Measurements from ENCODE around the gene NOB1. TPM values are rescaled to one million over a fixed set of nuclear protein-coding genes. Genes with fewer than 3 reads are reported as not detected.
"Not testable (repeated sequence)": the region's sequence is repeated elsewhere in the genome, so short reads cannot be mapped to it uniquely, and the experiment has no call there.

Gene NOB1
- total RNA-seq, 1 donor from 2014 or later = 15.6 TPM

- ATAC-seq (ENCODE audit: poor library complexity) = no peak
- intact Hi-C loops (cut with DNase I) = no loop called here
- no peak for DNase-seq
Measured at GRCh38 chr16:69763599-69763942, 8.8 kb upstream of the NOB1 start.

- peak; percentile 42 for ATAC-seq (ENCODE audit: poor library complexity)
- intact Hi-C loops (cut with DNase I) = no loop called here
- no peak for DNase-seq
Measured at GRCh38 chr16:69762814-69763598, 8.3 kb upstream of the NOB1 start.

- intact Hi-C loops (cut with DNase I) = no loop called here
- ATAC-seq (ENCODE audit: poor library complexity) (peak; percentile 87), DNase-seq (peak; percentile 83)
Measured at GRCh38 chr16:69761983-69762813, 7.5 kb upstream of the NOB1 start, which contains the start of gene WWP2. TSS of gene WWP2 (plus strand) at chr16:69762332. CDS start at chr16:69787011, 24,679 bp downstream.

GRCh38 chr16:69757375-69757774 is 2.6 kb upstream of the NOB1 start:
- DNase-seq; ATAC-seq (ENCODE audit: poor library complexity): not testable (repeated sequence)
- intact Hi-C loops (cut with DNase I) = loop anchor here (10.0 kb wide), 1 partner anchor 363 kb away; no protein-coding TSS in a partner anchor

- DNase-seq (no peak), ATAC-seq (ENCODE audit: poor library complexity) (no peak)
- intact Hi-C loops (cut with DNase I) = loop anchor here (10.0 kb wide), 1 partner anchor 362 kb away; no protein-coding TSS in a partner anchor
Measured at GRCh38 chr16:69756705-69757104, 2.0 kb upstream of the NOB1 start.

GRCh38 chr16:69754143-69754468 is 620 bp downstream of the NOB1 start:
- DNase-seq = no peak
- ATAC-seq (ENCODE audit: poor library complexity) = no peak
- intact Hi-C loops (cut with DNase I) = loop anchor here (2.0 to 10.0 kb wide), 2 partner anchors 45 to 359 kb away; no protein-coding TSS in a partner anchor

GRCh38 chr16:69748694-69749345 is 5.9 kb downstream of the NOB1 start:
- ATAC-seq (ENCODE audit: poor library complexity) (no peak), DNase-seq (no peak)
- intact Hi-C loops (cut with DNase I) = no loop called here

GRCh38 chr16:69747115-69747514 is 7.6 kb downstream of the NOB1 start:
- no peak for DNase-seq
- no peak for ATAC-seq (ENCODE audit: poor library complexity)
- intact Hi-C loops (cut with DNase I) = no loop called here

GRCh38 chr16:69745959-69746358 is 8.8 kb downstream of the NOB1 start:
- ATAC-seq (ENCODE audit: poor library complexity) (no peak), DNase-seq (no peak)
- intact Hi-C loops (cut with DNase I) = no loop called here

- intact Hi-C loops (cut with DNase I) = no loop called here
- ATAC-seq (ENCODE audit: poor library complexity) = no peak
- DNase-seq = no peak
Measured at GRCh38 chr16:69745232-69745612, 9.5 kb downstream of the NOB1 start.

- ATAC-seq (ENCODE audit: poor library complexity) (no peak), DNase-seq (no peak)
- intact Hi-C loops (cut with DNase I) = no loop called here
Measured at GRCh38 chr16:69744363-69745231, 10.1 kb downstream of the NOB1 start.

- intact Hi-C loops (cut with DNase I) = no loop called here
- DNase-seq (peak; percentile 89), ATAC-seq (ENCODE audit: poor library complexity) (peak; percentile 47)
Measured at GRCh38 chr16:69741951-69742904, 12.5 kb downstream of the NOB1 start.

- ATAC-seq (ENCODE audit: poor library complexity) (no peak), DNase-seq (no peak)
- intact Hi-C loops (cut with DNase I) = no loop called here
Measured at GRCh38 chr16:69741519-69741918, 13.2 kb downstream of the NOB1 start.

- ATAC-seq (ENCODE audit: poor library complexity) (no peak), DNase-seq (no peak)
- intact Hi-C loops (cut with DNase I) = no loop called here
Measured at GRCh38 chr16:69732101-69732500, 22.6 kb downstream of the NOB1 start.

GRCh38 chr16:69731280-69731679 is 23.4 kb downstream of the NOB1 start:
- ATAC-seq (ENCODE audit: poor library complexity); intact Hi-C loops (cut with DNase I); DNase-seq: not testable (repeated sequence)

- ATAC-seq (ENCODE audit: poor library complexity); DNase-seq; intact Hi-C loops (cut with DNase I): not testable (repeated sequence)
Measured at GRCh38 chr16:69729030-69729429, 25.7 kb downstream of the NOB1 start.

GRCh38 chr16:69727916-69728270 is 26.8 kb downstream of the NOB1 start:
- ATAC-seq (ENCODE audit: poor library complexity) (no peak), DNase-seq (peak; percentile 64)
- intact Hi-C loops (cut with DNase I) = no loop called here

Data from Right ventricle myocardium superior (tissue), 1 donor.